ENCODE results near the gene WDR5. TPM values are rescaled to one million over a fixed set of nuclear protein-coding genes. Genes with fewer than 3 reads are reported as not detected.

The WDR5 gene
- total RNA-seq, 1 experiment from 2014 or later = 76.4 TPM

DNA sequence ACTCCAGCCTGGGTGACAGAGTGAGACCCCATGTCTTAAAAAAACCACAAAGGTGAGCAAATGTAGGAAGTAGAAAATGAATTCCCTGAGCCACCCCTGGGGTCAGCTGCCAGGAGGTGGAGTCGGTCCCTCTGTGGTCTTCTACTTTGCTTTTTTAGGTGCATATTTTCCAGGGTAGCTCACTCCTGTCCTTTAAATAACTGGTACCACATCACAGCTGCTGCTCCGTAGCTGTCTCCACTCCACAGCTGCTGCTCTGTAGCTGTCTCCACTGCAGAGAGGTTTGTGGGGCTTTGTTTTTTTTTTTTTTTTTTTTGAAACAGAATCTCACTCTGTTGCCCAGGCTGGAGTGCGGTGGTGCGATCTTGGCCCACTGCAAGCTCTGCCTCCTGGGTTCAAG is 8.9 kb downstream of the WDR5 start:
- ChIA-PET POLR2A (ENCODE audit: low non-redundant PET) (no interaction called here), CTCF (no interaction called here)
- H3K27me3 ChIP-seq (replicated peaks; ENCODE audit: insufficient read depth, low read depth, low read length, poor library complexity) = no peaks in the 10 kb centered on the region
- TF ChIP-seq EZH2 (IDR thresholded peaks at IDR 0.05; ENCODE audit: borderline replicate concordance, low read depth, low read length, poor library complexity, severe bottlenecking) = no peak
- TF ChIP-seq, protein P1, sequence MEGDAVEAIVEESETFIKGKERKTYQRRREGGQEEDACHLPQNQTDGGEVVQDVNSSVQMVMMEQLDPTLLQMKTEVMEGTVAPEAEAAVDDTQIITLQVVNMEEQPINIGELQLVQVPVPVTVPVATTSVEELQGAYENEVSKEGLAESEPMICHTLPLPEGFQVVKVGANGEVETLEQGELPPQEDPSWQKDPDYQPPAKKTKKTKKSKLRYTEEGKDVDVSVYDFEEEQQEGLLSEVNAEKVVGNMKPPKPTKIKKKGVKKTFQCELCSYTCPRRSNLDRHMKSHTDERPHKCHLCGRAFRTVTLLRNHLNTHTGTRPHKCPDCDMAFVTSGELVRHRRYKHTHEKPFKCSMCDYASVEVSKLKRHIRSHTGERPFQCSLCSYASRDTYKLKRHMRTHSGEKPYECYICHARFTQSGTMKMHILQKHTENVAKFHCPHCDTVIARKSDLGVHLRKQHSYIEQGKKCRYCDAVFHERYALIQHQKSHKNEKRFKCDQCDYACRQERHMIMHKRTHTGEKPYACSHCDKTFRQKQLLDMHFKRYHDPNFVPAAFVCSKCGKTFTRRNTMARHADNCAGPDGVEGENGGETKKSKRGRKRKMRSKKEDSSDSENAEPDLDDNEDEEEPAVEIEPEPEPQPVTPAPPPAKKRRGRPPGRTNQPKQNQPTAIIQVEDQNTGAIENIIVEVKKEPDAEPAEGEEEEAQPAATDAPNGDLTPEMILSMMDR (conservative IDR thresholded peaks at IDR 0.05; ENCODE audit: low read depth, low read length) = no peak
- no peak overlapping the region for H3K27ac ChIP-seq (ENCODE audit: low read depth, low read length, poor library complexity, severe bottlenecking)
- DNase-seq (ENCODE audit: low spot score) = no peak
- no peaks in the 10 kb centered on the region for H3K9me3 ChIP-seq (ENCODE audit: low read depth, low read length, poor library complexity, severe bottlenecking)
- H3K4me1 ChIP-seq (ENCODE audit: insufficient read depth, low read length, poor library complexity, severe bottlenecking) = no peaks in the 10 kb centered on the region
- BruUV-seq (replicated peaks) = no TSS peak
- intact Hi-C loops (cut with micrococcal nuclease; ENCODE audit: unreplicated experiment) = no loop called here
- H3K4me3 ChIP-seq (ENCODE audit: low read depth, low read length, poor library complexity, severe bottlenecking) = no peak overlapping the region
- H3K36me3 ChIP-seq (ENCODE audit: insufficient read depth, low read length, poor library complexity, severe bottlenecking) = peaks cover 82% of the 10 kb centered on the region

DNA sequence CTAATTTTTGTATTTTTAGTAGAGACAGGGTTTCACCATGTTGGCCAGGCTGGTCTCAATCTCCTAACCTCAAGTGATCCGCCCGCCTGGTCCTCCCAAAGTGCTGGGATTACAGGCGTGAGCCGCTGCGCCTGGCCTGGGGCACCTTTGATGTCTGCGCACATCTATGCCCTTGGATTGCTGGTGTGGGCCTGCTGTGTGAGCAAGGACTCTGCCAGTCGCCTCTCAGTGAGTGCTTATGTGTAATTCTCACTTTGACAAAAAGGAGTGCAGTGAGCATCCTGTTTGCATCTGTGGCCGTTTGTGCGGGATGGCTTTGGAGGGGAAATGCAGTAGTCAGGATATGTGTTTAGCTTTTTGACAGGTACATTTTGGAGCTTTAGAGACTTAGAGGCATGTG is 9.4 kb downstream of the WDR5 start:
- no peaks in the 10 kb centered on the region for H3K27me3 ChIP-seq (replicated peaks; ENCODE audit: insufficient read depth, low read depth, low read length, poor library complexity)
- no peak for TF ChIP-seq EZH2 (IDR thresholded peaks at IDR 0.05; ENCODE audit: borderline replicate concordance, low read depth, low read length, poor library complexity, severe bottlenecking)
- TF ChIP-seq, protein P1 (conservative IDR thresholded peaks at IDR 0.05; ENCODE audit: low read depth, low read length) = no peak
- POLR2A ChIA-PET (ENCODE audit: low non-redundant PET) = no interaction called here
- H3K36me3 ChIP-seq (ENCODE audit: insufficient read depth, low read length, poor library complexity, severe bottlenecking) = peaks cover 82% of the 10 kb centered on the region
- no peak for DNase-seq (ENCODE audit: low spot score)
- intact Hi-C loops (cut with micrococcal nuclease; ENCODE audit: unreplicated experiment) = no loop called here
- H3K4me3 ChIP-seq (ENCODE audit: low read depth, low read length, poor library complexity, severe bottlenecking) = no peak overlapping the region
- no peaks in the 10 kb centered on the region for H3K9me3 ChIP-seq (ENCODE audit: low read depth, low read length, poor library complexity, severe bottlenecking)
- no peak overlapping the region for H3K27ac ChIP-seq (ENCODE audit: low read depth, low read length, poor library complexity, severe bottlenecking)
- BruUV-seq (replicated peaks) = no TSS peak
- no peaks in the 10 kb centered on the region for H3K4me1 ChIP-seq (ENCODE audit: insufficient read depth, low read length, poor library complexity, severe bottlenecking)
- CTCF ChIA-PET = no interaction called here

DNA sequence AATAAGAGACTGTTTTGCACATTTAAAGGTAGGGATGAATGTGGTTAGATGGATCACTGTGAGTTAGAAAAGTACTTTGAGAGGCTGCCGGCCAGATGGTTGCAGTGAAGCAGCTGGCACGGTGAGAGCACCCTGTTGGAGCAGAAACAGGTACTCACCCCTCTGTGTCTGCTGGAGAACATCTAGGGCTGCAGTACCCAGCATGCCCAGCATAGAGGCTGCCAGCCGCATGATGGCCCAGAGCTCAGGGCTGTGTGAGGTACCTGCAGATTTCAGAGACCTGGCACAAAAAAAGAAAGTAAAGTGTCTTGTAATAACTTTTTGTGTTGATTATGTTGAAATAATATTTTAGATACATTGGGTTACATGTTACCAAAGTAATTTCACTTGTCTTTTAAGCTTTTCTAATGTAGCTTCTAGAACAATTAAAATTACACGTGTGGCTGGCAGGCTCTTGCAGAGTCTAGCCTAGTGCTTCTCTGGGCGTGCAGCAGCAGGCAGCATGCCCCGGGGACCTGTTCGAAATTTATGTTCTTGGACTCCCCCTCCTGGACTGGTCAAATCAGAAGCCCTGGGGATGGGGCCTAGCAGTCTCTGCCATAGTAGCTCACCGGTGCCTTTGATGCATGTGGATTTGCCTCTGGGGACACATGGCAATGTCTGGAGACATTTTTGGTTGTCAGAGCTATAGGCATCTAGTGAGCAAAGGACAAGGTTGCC is 11.1 kb downstream of the WDR5 start:
- H3K4me3 ChIP-seq (ENCODE audit: low read depth, low read length, poor library complexity, severe bottlenecking) = no peak overlapping the region
- TF ChIP-seq, protein P1 (conservative IDR thresholded peaks at IDR 0.05; ENCODE audit: low read depth, low read length) = no peak
- TF ChIP-seq EZH2 (IDR thresholded peaks at IDR 0.05; ENCODE audit: borderline replicate concordance, low read depth, low read length, poor library complexity, severe bottlenecking) = no peak
- H3K4me1 ChIP-seq (ENCODE audit: insufficient read depth, low read length, poor library complexity, severe bottlenecking) = no peaks in the 10 kb centered on the region
- H3K27me3 ChIP-seq (replicated peaks; ENCODE audit: insufficient read depth, low read depth, low read length, poor library complexity) = no peaks in the 10 kb centered on the region
- H3K27ac ChIP-seq (ENCODE audit: low read depth, low read length, poor library complexity, severe bottlenecking) = no peak overlapping the region
- intact Hi-C loops (cut with micrococcal nuclease; ENCODE audit: unreplicated experiment) = no loop called here
- no peaks in the 10 kb centered on the region for H3K9me3 ChIP-seq (ENCODE audit: low read depth, low read length, poor library complexity, severe bottlenecking)
- no peak for DNase-seq (ENCODE audit: low spot score)
- peaks cover 81% of the 10 kb centered on the region for H3K36me3 ChIP-seq (ENCODE audit: insufficient read depth, low read length, poor library complexity, severe bottlenecking)
- CTCF ChIA-PET = no interaction called here
- POLR2A ChIA-PET (ENCODE audit: low non-redundant PET) = no interaction called here
- no TSS peak for BruUV-seq (replicated peaks)

Measured in A673 (cell line).